ENCODE results near the gene PKIB. TPM values are rescaled to one million over a fixed set of nuclear protein-coding genes. Genes with fewer than 3 reads are reported as not detected.

PKIB gene
- total RNA-seq, 1 donor from 2014 or later = 48.5 TPM

DNA sequence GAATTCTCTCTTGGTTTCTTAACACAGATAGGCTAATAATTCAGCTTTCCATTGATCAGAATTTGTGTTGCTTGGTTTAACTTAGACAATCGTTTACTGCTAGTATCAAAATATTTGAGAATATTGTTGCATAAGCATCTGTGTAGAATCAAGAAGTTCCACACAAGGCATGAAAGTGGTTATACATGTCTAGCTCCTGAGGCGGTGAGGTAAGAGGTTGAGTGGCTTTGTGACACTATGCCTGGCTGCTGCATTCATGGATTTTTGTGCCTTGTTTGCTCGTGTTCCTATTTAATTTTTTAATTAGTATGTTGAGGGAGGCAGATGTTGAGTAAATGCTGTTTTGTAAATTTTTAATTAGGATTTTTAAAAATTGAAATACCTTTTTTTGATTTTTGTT, 10.2 kb downstream of the PKIB start:
- TF ChIP-seq, protein P1, sequence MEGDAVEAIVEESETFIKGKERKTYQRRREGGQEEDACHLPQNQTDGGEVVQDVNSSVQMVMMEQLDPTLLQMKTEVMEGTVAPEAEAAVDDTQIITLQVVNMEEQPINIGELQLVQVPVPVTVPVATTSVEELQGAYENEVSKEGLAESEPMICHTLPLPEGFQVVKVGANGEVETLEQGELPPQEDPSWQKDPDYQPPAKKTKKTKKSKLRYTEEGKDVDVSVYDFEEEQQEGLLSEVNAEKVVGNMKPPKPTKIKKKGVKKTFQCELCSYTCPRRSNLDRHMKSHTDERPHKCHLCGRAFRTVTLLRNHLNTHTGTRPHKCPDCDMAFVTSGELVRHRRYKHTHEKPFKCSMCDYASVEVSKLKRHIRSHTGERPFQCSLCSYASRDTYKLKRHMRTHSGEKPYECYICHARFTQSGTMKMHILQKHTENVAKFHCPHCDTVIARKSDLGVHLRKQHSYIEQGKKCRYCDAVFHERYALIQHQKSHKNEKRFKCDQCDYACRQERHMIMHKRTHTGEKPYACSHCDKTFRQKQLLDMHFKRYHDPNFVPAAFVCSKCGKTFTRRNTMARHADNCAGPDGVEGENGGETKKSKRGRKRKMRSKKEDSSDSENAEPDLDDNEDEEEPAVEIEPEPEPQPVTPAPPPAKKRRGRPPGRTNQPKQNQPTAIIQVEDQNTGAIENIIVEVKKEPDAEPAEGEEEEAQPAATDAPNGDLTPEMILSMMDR (conservative IDR thresholded peaks at IDR 0.05; ENCODE audit: low read depth, low read length) = no peak
- no peak overlapping the region for H3K4me3 ChIP-seq (ENCODE audit: low read depth, low read length)
- no peak for DNase-seq (ENCODE audit: low read depth)

DNA sequence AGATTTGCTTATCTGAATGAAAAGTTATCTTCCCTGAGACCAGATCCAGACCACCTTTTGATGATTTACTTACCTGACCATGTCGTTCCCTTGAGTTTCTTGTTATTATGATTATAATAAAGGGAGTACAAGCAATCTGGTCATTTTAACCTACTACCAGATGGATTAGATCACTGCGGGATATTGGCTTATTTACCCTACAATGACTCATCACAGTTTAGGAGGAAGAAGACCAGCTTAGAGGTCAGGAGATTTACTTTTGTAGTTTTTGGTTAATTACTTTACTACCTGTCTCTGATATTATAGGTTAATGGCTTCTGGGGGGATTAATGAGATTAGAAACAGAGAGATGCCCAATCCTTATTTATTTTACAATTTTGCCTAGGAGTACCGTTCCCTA, 10.7 kb downstream of the PKIB start:
- DNase-seq (ENCODE audit: low read depth) = no peak
- TF ChIP-seq, protein P1 (conservative IDR thresholded peaks at IDR 0.05; ENCODE audit: low read depth, low read length) = no peak
- H3K4me3 ChIP-seq (ENCODE audit: low read depth, low read length) = no peak overlapping the region

DNA sequence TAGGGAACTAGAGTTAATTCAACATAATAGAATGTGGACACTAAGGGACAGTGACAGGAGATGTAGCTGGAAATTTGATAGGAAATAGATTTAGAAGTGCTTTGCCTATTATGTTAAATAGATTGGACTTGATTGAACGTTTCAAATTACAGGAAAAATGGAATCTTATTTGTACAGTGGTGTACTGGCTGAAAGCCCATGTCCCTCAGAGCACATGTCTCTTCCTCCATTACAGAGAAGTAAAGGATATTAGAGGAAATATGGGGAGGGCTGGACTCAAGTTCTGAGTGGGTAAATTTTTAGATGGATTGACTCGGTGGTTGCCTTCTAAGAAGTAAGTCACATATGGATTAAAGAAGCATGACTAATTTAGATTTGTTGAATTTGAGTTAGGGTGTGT, 11.4 kb downstream of the PKIB start:
- TF ChIP-seq, protein P1 (conservative IDR thresholded peaks at IDR 0.05; ENCODE audit: low read depth, low read length) = no peak
- H3K4me3 ChIP-seq (ENCODE audit: low read depth, low read length) = no peak overlapping the region
- no peak for DNase-seq (ENCODE audit: low read depth)

DNA sequence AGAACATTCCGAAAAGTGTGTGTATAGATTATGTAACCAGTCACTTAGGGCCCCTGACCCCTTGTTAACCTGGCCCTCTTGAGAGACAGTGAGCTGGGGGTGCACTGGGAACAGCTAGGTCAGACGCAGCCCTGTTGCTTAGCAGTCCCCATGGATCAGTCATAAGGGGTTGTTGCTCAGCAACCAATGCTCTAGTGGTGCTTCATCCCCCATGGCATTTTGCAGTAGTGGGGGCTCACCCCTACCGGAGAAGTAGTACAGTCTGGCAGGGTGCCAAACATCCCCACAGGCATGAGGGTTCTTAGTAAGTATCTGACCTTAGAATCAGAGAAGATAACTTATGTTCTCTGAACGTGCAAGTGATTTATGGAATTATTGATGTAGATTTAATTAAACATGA, 12.3 kb downstream of the PKIB start:
- H3K4me3 ChIP-seq (ENCODE audit: low read depth, low read length) = no peak overlapping the region
- no peak for DNase-seq (ENCODE audit: low read depth)
- TF ChIP-seq, protein P1 (conservative IDR thresholded peaks at IDR 0.05; ENCODE audit: low read depth, low read length) = no peak

DNA sequence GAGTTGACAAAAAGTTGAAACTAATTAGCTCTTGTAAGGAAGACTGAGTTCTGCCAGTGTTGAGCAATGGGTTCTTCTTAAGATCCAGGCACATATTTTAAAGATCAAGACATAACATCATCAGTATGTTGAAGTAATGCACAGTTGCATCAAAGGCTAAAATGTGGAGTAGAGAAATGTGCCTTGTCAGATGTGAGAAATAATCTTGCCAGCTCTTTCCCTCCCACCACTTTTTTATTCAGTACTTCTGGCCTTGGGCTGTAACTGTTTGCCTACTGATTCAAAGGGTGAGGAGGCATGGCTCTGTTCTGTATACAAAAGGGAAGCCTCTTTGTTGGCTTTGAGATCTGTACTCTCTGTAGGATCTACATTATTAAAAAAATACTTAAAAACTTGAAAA, 13.1 kb downstream of the PKIB start:
- H3K4me3 ChIP-seq (ENCODE audit: low read depth, low read length) = no peak overlapping the region
- TF ChIP-seq, protein P1 (conservative IDR thresholded peaks at IDR 0.05; ENCODE audit: low read depth, low read length) = no peak
- DNase-seq (ENCODE audit: low read depth) = no peak

DNA sequence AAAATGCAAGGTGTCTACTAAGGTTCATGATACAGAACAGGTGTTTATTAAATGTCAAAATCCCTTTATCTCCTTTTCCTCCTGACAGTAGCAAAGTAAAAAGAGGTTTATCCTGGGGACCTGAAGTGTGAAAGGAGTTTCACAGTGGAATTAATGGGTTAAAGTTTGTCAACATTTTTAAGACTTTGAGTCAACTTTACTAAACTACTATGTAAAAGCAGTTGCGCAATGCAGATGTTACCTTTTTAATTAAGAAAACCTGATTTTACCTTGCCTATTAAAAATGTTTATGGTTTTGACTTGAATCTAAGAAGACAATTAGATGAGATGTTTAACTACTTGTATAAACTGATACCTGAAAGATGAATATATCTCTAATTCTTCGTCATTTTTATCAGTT, 14.6 kb downstream of the PKIB start:
- no peak for DNase-seq (ENCODE audit: low read depth)
- H3K4me3 ChIP-seq (ENCODE audit: low read depth, low read length) = no peak overlapping the region
- TF ChIP-seq, protein P1 (conservative IDR thresholded peaks at IDR 0.05; ENCODE audit: low read depth, low read length) = no peak

DNA sequence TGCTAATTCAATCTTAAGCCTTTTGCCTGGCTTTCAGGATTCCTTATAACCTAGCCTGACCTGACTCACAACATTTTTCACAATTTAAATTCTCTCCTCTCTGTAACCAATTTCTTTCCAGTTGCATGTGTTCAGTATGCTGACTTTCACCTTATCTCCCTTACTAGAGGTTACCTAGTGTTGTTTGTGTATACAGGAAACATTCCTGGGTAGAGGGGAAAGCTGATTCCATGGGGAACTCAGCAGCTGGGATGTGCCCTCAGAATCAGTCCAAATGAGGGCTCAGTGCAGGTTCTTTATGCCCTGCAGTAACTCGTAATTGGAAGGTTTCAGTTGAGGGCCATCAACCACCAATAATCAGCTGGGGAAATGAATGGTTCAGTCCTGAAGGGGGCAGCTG, 18.5 kb downstream of the PKIB start:
- DNase-seq (ENCODE audit: low read depth) = no peak
- TF ChIP-seq, protein P1 (conservative IDR thresholded peaks at IDR 0.05; ENCODE audit: low read depth, low read length) = no peak

More for the DNA sequence above, 18.5 kb downstream of the PKIB start:
- H3K4me3 ChIP-seq (ENCODE audit: low read depth, low read length) = no peak overlapping the region
